ENCODE measurements around the gene CD274. TPM values are rescaled to one million over a fixed set of nuclear protein-coding genes. Genes with fewer than 3 reads are reported as not detected.
A peak's percentile ranks its signal among the peaks of the same experiment; 100 is the strongest.

Gene CD274
- total RNA-seq, 1 experiment from 2014 or later = 2.5 TPM

- TF ChIP-seq TCF7L2 (IDR thresholded peaks at IDR 0.05; ENCODE audit: borderline replicate concordance, extremely low read depth, insufficient read depth, insufficient read length) (peak; percentile 99), EGR1 (IDR thresholded peaks at IDR 0.05; ENCODE audit: low read depth) (no peak), FOSL1 (IDR thresholded peaks at IDR 0.05; ENCODE audit: low read depth) (no peak), YY1 (IDR thresholded peaks at IDR 0.05; ENCODE audit: extremely low read depth, insufficient replicate concordance, low read depth, low read length) (peak; percentile 38), SIN3A (IDR thresholded peaks at IDR 0.05; ENCODE audit: low read depth) (peak; percentile 89)
Observed at GRCh38 chr9:5437254-5438216, 12.8 kb upstream of the CD274 start, which contains the start of gene PLGRKT (continued).

GRCh38 chr9:5438301-5439162 lies 11.8 kb upstream of the CD274 start:
- TF ChIP-seq SIN3A (IDR thresholded peaks at IDR 0.05; ENCODE audit: low read depth) = no peak
- TF ChIP-seq SP1 (IDR thresholded peaks at IDR 0.05; ENCODE audit: low read depth) = no peak
- no peak for TF ChIP-seq POLR2AphosphoS5 (IDR thresholded peaks at IDR 0.05; ENCODE audit: low read depth, low read length)
- no peak for TF ChIP-seq EGR1 (IDR thresholded peaks at IDR 0.05; ENCODE audit: low read depth)
- TF ChIP-seq REST (IDR thresholded peaks at IDR 0.05; ENCODE audit: low read depth) = no peak
- TF ChIP-seq FOSL1 (IDR thresholded peaks at IDR 0.05; ENCODE audit: low read depth) = no peak
- TF ChIP-seq JUND (IDR thresholded peaks at IDR 0.05) = no peak
- POLR2A ChIA-PET = interaction anchor here (1.0 to 1.9 kb wide), 2 partner anchors 11 to 145 kb away, joined by 3 to 7 read pairs; partner anchors contain the start of gene CD274
- ATAC-seq = no peak

More at GRCh38 chr9:5438301-5439162, 11.8 kb upstream of the CD274 start:
- ChIA-PET CTCF (interaction anchor here (1.4 to 1.5 kb wide), 3 partner anchors 161 to 252 kb away, joined by 3 to 4 read pairs (median 4); no protein-coding TSS in a partner anchor), RAD21 (ENCODE audit: low non-redundant PET in 1 of 2, low total read pairs in 2 of 2, uncharacterized antibody in 2 of 2, unreplicated experiment in 2 of 2) (no interaction called here)
- intact Hi-C loops (cut with micrococcal nuclease) = no loop called here
- no peaks in the 10 kb centered on the region for H3K9me2 ChIP-seq (ENCODE audit: insufficient read depth)
- no peaks in the 10 kb centered on the region for H4K20me1 ChIP-seq (ENCODE audit: insufficient read depth)
- no peaks in the 10 kb centered on the region for H3K9me3 ChIP-seq (ENCODE audit: control insufficient read depth in 1 of 2, insufficient read depth in 1 of 2, low read depth in 1 of 2, low read length in 2 of 2)
- H3K4me3 ChIP-seq (replicated peaks in 1 of 2; ENCODE audit: low read depth in 1 of 2, low read length in 2 of 2) = peak overlapping the region; percentile 70 to 87
- peak overlapping the region; percentile 72 for H3K27ac ChIP-seq (ENCODE audit: low read depth, low read length)
- DNase-seq (ENCODE audit: low read depth, low spot score) = no peak
- peak overlapping the region; percentile 77 for H3K4me2 ChIP-seq (ENCODE audit: low read length)
- no peaks in the 10 kb centered on the region for H3K27me3 ChIP-seq (ENCODE audit: insufficient read depth, low read length)
- H3K4me1 ChIP-seq (ENCODE audit: control insufficient read depth in 1 of 2, insufficient read depth in 2 of 2, low read length in 2 of 2) = peaks cover 12 to 29% of the 10 kb centered on the region in 2 experiments
- no TSS peak for BruUV-seq (replicated peaks)
- H3K79me2 ChIP-seq (ENCODE audit: insufficient read depth, low read length) = peaks cover 4% of the 10 kb centered on the region; the same call in 1 of the 2 replicates
- peak overlapping the region; percentile 76 for H3K9ac ChIP-seq (ENCODE audit: low read length)
- H3K36me3 ChIP-seq (ENCODE audit: control insufficient read depth in 1 of 2, insufficient read depth in 2 of 2, low read length in 2 of 2) = peaks cover 0 to 7% of the 10 kb centered on the region in 2 experiments; a peak in 1 of 4 replicates
- no peak overlapping the region for H2AFZ ChIP-seq (ENCODE audit: low read depth, low read length, poor library complexity, severe bottlenecking)
